ENCODE data around the gene LGR6.

GRCh38 chr1:202167708-202168415 lies 25.7 kb upstream of the LGR6 start:
- TF ChIP-seq POLR2AphosphoS5 (IDR thresholded peaks at IDR 0.05; ENCODE audit: low read depth) (no peak), CTCF (conservative IDR thresholded peaks at IDR 0.05; ENCODE audit: low read depth in 2 of 2) (no peak), NANOG (IDR thresholded peaks at IDR 0.05; ENCODE audit: borderline replicate concordance) (no peak), REST (IDR thresholded peaks at IDR 0.05; ENCODE audit: unreplicated experiment) (no peak), EZH2phosphoT487 (IDR thresholded peaks at IDR 0.05; ENCODE audit: unreplicated experiment) (no peak), EZH2 (IDR thresholded peaks at IDR 0.05; ENCODE audit: low read depth, unreplicated experiment) (no peak)

Data from GM23338 (cell line).